Osteocyte (in vitro differentiated cells): ENCODE measurements around the gene F11R. TPM values are rescaled to one million over a fixed set of nuclear protein-coding genes. Genes with fewer than 3 reads are reported as not detected.
"Not testable (repeated sequence)": the region's sequence is repeated elsewhere in the genome, so short reads cannot be mapped to it uniquely, and the experiment has no call there.

Experiments
- DNase-seq: peaks from one replicate; pipeline ENCODE4 v3.0.0; 2021; ENCODE audit warnings: mixed read lengths; ENCODE audit not compliant: unreplicated experiment; ENCODE audit errors: extremely low spot score
- H3K27ac Mint-ChIP-seq: one replicate; pipeline ENCODE4 v1.8.0; 2021; ENCODE audit warnings: mild to moderate bottlenecking, mixed read lengths; ENCODE audit not compliant: unreplicated experiment
- H3K27me3 Mint-ChIP-seq: one replicate; pipeline ENCODE4 v1.8.0; 2021; ENCODE audit warnings: mixed read lengths; ENCODE audit not compliant: unreplicated experiment
- H3K36me3 Mint-ChIP-seq: one replicate; pipeline ENCODE4 v1.8.0; 2021; ENCODE audit warnings: mixed read lengths; ENCODE audit not compliant: unreplicated experiment
- H3K4me1 Mint-ChIP-seq: one replicate; pipeline ENCODE4 v1.8.0; 2021; ENCODE audit warnings: mixed read lengths; ENCODE audit not compliant: unreplicated experiment
- H3K4me3 Mint-ChIP-seq: one replicate; pipeline ENCODE4 v1.8.0; 2021; ENCODE audit warnings: mild to moderate bottlenecking, moderate library complexity, mixed read lengths; ENCODE audit not compliant: unreplicated experiment
- H3K9me3 Mint-ChIP-seq: one replicate; pipeline ENCODE4 v1.8.0; 2021; ENCODE audit warnings: mixed read lengths; ENCODE audit not compliant: unreplicated experiment
- CTCF ChIP-seq: fragments of 200-600 bp; sonication (generic); IDR thresholded peaks from 2 replicates; pipeline ENCODE4 v1.5.0; 2021; ENCODE audit warnings: antibody characterized with exemption, mild to moderate bottlenecking, moderate library complexity
- total RNA-seq: library from RNA; stranded (reverse); gene quantifications from 2 replicates; pipeline ENCODE4 v1.2.1, GENCODE V29; 2021

The F11R gene
- total RNA-seq, 1 donor from 2014 or later, result 1.5 TPM

DNA sequence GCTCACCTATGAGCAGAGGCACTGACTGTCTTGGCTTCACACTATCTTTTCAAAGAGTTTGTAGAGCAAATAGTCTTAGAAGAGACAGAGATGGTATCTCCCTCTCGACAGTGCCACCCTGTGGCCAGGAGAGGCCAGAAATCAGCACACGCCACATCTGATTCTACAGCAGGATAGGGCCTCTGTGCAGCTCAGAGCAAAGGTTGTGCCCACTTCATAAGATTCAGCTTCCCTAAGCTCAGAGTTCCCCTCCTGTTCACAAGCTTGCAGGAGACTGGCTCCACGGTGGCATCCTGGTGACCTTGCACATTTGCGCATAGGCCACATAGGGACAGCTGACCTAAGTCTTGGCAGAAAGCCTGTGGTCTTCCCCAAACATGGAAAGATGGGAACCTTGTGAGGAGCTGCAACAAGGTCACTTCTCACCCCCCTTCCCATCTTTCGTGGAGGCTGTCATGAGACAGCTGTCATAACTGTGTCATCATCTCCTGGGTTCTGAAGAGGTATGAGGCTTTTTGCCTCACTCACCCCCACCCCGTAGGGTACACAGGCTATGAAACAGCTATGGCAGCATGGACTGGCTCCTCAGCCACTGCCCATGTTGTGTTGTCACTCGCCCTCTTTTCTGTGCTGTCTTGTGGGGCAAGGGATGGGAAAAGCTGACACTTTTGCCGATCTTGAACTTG lies 69.4 kb downstream of the F11R start:
- Mint-ChIP-seq H3K27me3 (no peaks in the 10 kb centered on the region), H3K36me3 (no peaks in the 10 kb centered on the region), H3K4me3 (no peak overlapping the region), H3K27ac (no peak overlapping the region), H3K4me1 (no peaks in the 10 kb centered on the region), H3K9me3 (no peaks in the 10 kb centered on the region)
- no peak for DNase-seq
- TF ChIP-seq CTCF, result peak; percentile 54

DNA sequence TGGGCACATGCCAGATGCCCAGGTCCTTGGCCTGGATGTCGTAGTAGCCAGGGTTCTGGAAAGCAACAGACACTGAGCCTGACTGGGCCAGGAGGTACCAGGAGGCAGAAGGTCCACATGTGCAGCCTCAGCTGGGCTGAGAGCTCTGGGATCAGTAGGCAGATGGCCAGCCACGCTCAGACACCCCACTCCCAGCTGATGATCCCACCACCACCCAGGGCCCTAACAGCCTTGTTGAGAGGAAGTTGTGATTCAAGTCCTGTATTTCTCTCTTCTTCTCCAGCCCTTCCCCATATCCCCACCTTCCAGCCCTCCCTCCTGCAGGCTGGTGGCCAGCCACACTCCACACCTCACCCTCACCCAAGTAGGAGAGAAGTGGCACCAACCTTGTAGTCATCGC lies 70.3 kb downstream of the F11R start:
- Mint-ChIP-seq H3K4me1 (no peaks in the 10 kb centered on the region), H3K27me3 (no peaks in the 10 kb centered on the region)
- no peak for DNase-seq

DNA sequence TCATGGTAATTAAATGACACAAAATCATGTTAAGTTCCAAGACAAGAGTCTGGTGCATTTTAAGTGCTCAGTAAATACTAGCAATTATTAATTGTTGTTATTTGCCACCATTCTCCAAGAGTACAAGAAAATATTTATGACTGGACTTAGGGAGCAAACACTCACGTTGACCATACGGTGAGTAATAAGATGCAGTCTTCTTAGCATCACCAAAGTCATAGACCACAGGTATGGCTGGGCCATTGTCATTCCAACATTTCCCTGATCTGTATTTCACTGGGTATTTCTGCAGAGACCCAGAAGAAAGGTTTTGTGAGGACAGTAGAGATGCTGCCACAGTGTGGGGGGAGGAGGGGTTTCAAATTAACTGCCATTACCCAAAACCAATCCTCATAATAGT lies 71.1 kb downstream of the F11R start:
- H3K27me3 Mint-ChIP-seq, result no peaks in the 10 kb centered on the region
- TF ChIP-seq CTCF, result no peak
- H3K4me3 Mint-ChIP-seq, result no peak overlapping the region
- no peak overlapping the region for H3K27ac Mint-ChIP-seq
- H3K9me3 Mint-ChIP-seq, result no peaks in the 10 kb centered on the region
- no peaks in the 10 kb centered on the region for H3K4me1 Mint-ChIP-seq
- DNase-seq, result no peak
- H3K36me3 Mint-ChIP-seq, result no peaks in the 10 kb centered on the region

More for the DNA sequence above, 70.3 kb downstream of the F11R start:
- Mint-ChIP-seq H3K4me3 (no peak overlapping the region), H3K36me3 (no peaks in the 10 kb centered on the region), H3K9me3 (no peaks in the 10 kb centered on the region), H3K27ac (no peak overlapping the region)
- TF ChIP-seq CTCF, result no peak

DNA sequence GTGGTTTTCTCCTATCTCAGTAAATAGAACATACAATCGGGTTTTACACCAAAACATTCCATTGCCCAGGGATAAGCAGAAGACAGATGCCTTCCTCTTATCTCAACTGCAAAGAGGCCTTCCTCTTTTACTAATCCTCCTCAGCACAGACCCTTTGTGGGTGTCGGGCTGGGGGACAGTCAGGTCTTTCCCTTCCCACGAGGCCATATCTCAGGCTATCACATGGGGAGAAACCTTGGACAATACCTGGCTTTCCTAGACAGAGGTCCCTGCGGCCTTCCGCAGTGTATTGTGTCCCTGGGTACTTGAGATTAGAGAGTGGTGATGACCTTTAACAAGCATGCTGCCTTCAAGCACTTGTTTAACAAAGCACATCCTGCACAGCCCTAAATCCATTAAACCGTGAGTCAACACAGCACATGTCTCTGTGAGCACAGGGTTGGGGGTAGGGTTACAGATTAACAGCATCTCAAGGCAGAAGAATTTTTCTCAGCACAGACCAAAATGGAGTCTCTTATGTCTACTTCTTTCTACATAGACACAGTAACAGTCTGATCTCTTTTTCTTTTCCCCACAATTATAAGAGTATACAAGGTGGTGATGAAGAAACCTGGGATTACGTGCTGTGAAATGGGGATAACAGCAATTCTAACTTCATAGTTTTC lies 71.6 kb downstream of the F11R start:
- H3K36me3 Mint-ChIP-seq, H3K27ac Mint-ChIP-seq, H3K4me3 Mint-ChIP-seq, DNase-seq, H3K4me1 Mint-ChIP-seq, H3K27me3 Mint-ChIP-seq, H3K9me3 Mint-ChIP-seq: not testable (repeated sequence)

DNA sequence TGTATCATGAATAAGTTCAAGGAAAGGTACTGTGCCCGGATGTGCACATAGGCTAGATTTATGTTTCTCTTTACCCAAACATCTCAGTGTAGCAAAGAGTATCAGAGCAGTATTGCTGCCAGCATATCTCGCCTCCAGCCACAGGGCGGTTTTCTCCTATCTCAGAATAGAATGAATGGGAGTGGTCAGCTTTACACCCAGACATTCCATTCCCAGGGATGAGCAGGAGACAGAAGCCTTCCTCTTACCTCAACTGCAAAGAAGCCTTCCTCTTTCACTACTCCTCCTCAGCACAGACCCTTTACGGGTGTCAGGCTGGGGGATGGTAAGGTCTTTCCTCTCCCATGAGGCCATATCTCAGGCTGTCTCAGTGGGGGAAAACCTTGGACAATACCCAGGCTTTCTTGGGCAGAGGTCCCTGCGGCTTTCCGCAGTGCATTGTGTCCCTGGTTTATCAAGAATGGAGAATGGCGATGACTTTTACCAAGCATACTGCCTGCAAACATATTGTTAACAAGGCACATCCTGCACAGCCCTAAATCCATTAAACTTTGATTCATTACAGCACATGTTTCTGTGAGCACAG lies 73.7 kb downstream of the F11R start:
- H3K9me3 Mint-ChIP-seq, H3K27ac Mint-ChIP-seq, H3K4me1 Mint-ChIP-seq, H3K27me3 Mint-ChIP-seq, H3K36me3 Mint-ChIP-seq, H3K4me3 Mint-ChIP-seq, DNase-seq: not testable (repeated sequence)

DNA sequence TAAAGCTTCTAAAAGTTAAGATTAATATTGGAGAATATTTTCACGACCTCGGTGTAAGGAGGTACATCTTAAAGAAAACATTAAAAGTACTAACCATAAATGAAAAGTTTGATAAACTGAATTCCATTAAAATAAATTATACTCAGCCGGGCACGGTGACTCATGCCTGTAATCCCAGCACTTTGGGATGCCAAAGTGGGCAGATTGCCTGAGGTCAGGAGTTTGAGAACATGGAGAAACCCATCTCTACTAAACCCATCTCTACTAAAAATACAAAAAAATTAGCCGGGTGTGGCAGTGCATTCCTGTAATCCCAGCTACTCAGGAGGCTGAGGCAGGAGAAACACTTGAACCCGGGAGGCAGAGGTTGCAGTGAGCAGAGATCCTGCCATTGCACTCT lies 75.1 kb downstream of the F11R start:
- not testable (repeated sequence) for H3K9me3 Mint-ChIP-seq, H3K27me3 Mint-ChIP-seq, DNase-seq, H3K4me3 Mint-ChIP-seq, H3K4me1 Mint-ChIP-seq, H3K36me3 Mint-ChIP-seq, H3K27ac Mint-ChIP-seq

Other genes starting within 250 kb of the F11R start
- not detected in 2 replicates for gene LY9, start 225.0 kb downstream of the F11R start, total RNA-seq
- not detected in 2 replicates for gene CD244, start 158.3 kb downstream of the F11R start, total RNA-seq
- gene ITLN1, start 136.0 kb downstream of the F11R start, total RNA-seq, result not detected in 2 replicates
- gene ITLN2, start 66.3 kb downstream of the F11R start, total RNA-seq, result not detected in 2 replicates
- 0.73 TPM in 1 of 2 replicates, not detected in the other for gene TSTD1, start 17.8 kb upstream of the F11R start, total RNA-seq
- 51.5 and 57.2 TPM in 2 replicates for gene USF1, start 24.8 kb upstream of the F11R start, total RNA-seq
- gene ARHGAP30, start 48.7 kb upstream of the F11R start, total RNA-seq, result not detected in 2 replicates
- gene NECTIN4, start 68.4 kb upstream of the F11R start, total RNA-seq, result not detected in 2 replicates
- gene KLHDC9, start 77.2 kb upstream of the F11R start, total RNA-seq, result 3.6 and 3.7 TPM in 2 replicates
- 48.9 and 49.2 TPM in 2 replicates for gene PFDN2, start 96.9 kb upstream of the F11R start, total RNA-seq
- 31.2 and 33.2 TPM in 2 replicates for gene NIT1, start 97.0 kb upstream of the F11R start, total RNA-seq
- 40.8 and 43.1 TPM in 2 replicates for gene DEDD, start 111.5 kb upstream of the F11R start, total RNA-seq
- gene UFC1, start 132.8 kb upstream of the F11R start, total RNA-seq, result 98.2 and 100 TPM in 2 replicates
- 25.5 and 27.5 TPM in 2 replicates for gene USP21, start 138.3 kb upstream of the F11R start, total RNA-seq
- gene PPOX, start 145.3 kb upstream of the F11R start, total RNA-seq, result 37.1 and 37.9 TPM in 2 replicates
- 21.7 and 24.3 TPM in 2 replicates for gene B4GALT3, start 156.4 kb upstream of the F11R start, total RNA-seq
- gene ADAMTS4, start 177.9 kb upstream of the F11R start, total RNA-seq, result 1.2 TPM in 2 replicates
- gene NDUFS2, start 181.2 kb upstream of the F11R start, total RNA-seq, result 82.0 and 82.5 TPM in 2 replicates
- gene FCER1G, start 194.1 kb upstream of the F11R start, total RNA-seq, result not detected in 2 replicates
- not detected in 2 replicates for gene APOA2, start 202.5 kb upstream of the F11R start, total RNA-seq
- gene TOMM40L, start 204.9 kb upstream of the F11R start, total RNA-seq, result 8.6 and 10.3 TPM in 2 replicates
- gene NR1I3, start 217.1 kb upstream of the F11R start, total RNA-seq, result not detected in 2 replicates
- gene PCP4L1, start 237.6 kb upstream of the F11R start, total RNA-seq, result not detected in 2 replicates